OCI-M1 (cell line): ENCODE results near the gene DPM2.

Experiments
- DNase-seq: peaks from one replicate; lab custom pipeline; 2025; lab: John Stamatoyannopoulos, UW

DPM2 gene

GRCh38 chr9:127936347-127936852 lies 1.3 kb downstream of the DPM2 start:
- DNase-seq = no peak

GRCh38 chr9:127935765-127936221 lies 1.9 kb downstream of the DPM2 start:
- peak; percentile 31 for DNase-seq

GRCh38 chr9:127934986-127935385 lies 2.7 kb downstream of the DPM2 start:
- DNase-seq = no peak

- no peak for DNase-seq
These were observed 3.4 kb downstream of the DPM2 start for GRCh38 chr9:127934248-127934647.

DNA sequence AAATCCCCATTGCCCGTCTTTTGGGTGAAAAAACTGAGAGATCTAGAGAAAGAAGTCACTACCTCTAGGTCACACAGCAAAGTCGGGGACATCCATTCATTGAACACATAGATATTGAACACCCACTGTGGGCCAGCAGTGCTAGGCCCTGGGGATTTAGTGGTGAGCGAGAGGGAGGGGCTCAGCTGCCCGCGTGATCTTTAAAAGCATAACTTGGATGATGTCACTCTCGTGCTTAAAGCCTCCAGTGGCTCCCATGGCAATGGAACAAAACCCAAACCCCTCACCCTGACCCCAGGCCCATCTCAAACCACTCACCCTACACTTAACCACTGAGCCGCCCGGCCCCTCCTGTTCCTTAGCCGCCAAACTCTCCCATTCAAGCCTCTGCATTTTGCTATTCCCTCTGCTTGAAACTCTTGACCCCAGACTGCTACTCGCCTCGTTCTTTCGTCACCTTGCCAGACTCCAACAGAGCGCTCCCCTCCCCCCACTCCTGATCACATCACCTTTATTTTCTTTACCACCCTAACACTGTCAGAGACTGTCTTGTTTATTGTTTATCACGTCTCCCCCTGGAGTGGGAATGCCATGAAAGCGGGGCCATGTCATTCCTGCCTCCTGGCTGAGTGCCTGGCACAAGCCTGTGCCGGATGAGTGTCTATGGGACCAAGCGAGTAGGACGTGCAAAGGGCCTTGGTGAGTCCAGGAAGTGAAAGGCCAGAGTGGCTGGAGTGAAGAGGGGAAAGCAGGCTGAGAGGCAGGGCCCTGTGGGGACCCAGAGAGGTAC lies 6.4 kb downstream of the DPM2 start:
- peak; percentile 30 for DNase-seq

DNA sequence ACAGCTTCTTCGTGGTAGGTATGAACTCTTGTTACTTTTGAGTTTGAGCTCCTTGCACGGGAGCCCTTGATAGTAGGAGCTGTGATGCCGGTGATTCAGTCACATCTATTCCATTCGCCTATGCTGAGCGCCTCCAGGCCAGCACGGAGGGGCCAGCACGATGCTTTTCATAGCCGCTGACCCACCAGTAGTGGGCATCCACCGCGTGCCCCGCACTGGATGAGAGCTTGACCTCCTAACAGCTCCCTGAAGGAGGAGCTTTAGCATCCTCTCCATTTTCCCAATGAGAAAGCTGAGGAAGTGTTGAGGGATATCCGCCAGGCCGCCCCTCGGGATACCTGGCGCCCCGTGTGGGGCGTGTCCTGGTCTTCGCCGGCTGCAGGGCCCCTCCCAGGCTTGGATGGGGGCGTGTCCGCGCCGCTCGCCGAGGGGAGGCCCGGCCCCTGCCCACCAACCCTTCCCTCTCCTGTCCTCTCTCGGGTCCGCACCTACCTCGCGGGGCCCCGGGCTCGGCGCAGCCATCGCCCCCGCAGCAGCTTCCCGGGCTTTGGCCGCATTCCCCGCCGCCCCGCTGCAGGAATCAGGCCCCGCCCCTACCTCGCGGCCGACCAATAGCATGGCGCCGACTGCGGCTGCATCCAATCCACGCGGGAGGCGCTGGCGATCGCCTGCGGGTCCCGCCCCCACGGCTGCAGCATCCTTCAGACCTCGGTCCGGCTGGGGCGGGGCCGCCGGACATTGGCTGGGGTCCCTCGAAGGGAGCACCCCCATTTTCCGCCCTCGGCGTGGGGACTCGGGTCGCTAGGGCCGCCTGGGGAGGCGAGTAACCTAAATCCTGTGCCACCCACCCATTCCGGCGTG lies 7.2 kb downstream of the DPM2 start, which contains the start of gene PIP5KL1:
PIP5KL1 (minus strand) TSS at position 547 of the 861 bp plus-strand sequence; CDS start at position 522, 25 bp downstream.
- DNase-seq = peak; percentile 69

- DNase-seq = no peak
These were observed 8.1 kb downstream of the DPM2 start for GRCh38 chr9:127929625-127929979.

DNA sequence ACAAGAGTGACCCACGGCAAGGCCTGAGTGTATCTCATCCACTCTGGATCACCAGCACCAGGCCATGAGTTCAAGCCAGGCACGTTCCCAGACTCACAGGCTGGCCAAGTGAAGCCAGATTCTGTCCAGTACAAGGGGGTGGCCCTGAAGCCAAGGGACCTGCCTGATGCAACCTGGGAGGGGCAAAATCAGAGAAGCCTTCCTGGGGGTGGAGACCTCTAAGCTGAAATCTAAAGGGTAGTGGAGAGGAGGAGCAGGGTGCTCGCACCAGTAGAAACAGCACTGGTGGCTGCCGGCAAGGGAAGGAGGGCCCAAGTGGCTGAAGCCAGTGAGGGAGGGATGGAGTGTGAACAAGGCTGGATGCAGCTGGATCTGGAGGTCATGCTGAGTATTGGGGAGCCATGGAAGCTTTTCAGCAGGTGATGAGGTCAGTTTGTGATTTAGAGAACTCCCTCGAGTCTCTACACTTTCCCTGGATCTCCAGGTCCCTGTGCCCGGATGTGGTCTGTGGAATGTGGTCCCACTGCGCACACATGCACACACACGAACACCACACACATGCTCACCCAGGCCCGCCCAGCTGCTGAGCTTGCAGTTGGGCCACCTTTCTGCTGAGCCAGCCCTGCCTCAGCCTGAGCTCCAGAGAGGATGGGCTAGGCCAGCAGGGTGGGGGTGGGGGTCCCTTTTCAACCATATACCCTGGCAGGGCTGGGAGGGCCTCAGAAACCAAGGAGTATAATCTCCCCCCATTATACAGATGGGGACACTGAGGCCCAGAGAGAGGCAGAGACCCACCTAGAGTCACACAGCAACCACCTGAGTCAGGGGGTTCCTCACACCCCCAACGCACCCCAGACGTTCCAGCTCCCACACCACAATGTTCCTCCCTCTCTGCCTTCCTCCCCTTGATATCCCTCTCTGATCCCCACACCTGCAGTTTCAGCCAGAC lies 8.7 kb downstream of the DPM2 start:
- DNase-seq = peak; percentile 12

GRCh38 chr9:127927988-127928675 lies 9.5 kb downstream of the DPM2 start:
- no peak for DNase-seq

DNA sequence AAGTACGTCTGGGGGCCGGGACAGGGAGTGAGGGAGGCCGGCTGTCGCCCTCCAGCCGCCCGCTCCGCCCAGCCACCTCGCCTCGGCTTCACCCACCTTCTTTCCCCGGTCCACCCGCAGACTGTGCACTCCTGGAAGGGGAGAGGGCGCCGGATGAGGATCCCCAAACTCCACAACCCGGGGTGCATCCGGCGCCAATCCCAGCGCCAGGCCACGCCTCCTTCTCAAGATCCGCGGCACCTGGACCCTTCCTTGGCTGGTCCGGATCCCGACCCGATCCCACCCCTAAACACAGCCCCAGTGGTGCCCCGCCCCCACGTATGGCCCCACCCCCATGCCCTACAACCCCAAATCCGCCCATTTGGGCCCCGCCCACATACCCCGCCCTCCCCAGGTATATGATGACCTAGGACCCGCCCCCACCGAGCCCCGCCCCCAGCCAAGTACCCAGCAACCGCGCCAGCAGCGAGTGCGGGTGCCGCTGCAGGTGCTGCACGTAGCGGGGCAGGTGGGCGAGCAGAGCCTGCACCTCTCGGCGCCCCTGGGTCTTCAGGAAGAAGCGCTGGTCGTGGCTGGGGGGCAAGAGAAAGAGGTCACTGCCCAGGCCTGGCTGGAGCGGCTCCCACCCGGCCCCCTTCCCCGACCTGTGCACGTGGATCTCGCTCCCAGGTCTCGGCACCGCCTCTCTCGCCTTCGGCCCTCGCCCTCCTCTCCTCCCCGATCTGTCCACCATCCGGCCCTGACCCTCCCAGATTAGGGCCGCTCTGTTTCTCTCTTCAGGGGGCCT lies 10.3 kb downstream of the DPM2 start:
- no peak for DNase-seq

DNA sequence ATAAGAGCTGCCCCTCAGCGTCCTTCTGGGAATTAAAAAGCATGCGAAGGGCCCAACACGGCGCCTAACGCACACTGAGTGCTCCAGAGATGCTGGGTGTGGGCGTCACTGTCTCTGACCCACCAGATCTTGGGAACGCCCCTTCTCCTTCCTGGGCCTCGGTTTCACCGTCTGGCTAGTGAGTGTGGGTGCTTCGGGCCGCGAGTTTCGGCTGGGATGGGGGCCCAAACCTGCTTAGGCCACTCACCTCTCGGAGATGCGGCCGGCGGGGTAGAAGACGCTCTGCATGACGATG lies 10.8 kb downstream of the DPM2 start:
- no peak for DNase-seq

GRCh38 chr9:127925959-127926905 lies 11.4 kb downstream of the DPM2 start:
- DNase-seq = no peak

- DNase-seq = no peak
These were observed 12.8 kb downstream of the DPM2 start for GRCh38 chr9:127924736-127925444.

- no peak for DNase-seq
These were observed 13.9 kb downstream of the DPM2 start for GRCh38 chr9:127923771-127924170.

- no peak for DNase-seq
These were observed 14.6 kb downstream of the DPM2 start for GRCh38 chr9:127923046-127923445.

DNA sequence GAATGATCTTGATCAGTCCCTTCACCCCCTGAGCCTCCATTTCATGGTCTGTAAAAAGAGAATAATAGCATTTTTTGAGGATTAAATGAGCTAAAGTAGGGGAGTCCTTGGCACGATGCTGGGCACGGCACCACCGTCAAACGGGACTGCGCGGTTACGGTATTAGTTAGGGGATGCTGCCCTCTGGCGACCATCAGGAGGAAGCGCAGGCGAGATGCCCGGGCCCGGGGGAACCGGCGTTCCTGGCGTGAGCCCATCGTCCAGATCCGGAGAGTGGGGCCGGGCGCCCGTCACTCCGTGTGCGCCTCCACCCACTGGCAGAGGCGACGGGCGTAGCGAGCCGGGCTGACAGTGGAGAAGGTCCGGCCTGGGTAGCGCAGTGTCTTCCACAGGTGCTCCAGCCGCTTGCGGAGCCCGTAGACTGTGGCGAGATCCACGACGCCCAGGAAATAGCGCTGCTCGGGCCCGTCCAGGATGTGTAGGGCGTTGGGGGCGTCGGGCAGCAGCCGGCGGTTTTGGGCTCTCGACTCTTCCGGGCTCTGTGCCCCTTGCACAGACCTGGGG lies 16.0 kb downstream of the DPM2 start:
- DNase-seq = peak; percentile 64

DNA sequence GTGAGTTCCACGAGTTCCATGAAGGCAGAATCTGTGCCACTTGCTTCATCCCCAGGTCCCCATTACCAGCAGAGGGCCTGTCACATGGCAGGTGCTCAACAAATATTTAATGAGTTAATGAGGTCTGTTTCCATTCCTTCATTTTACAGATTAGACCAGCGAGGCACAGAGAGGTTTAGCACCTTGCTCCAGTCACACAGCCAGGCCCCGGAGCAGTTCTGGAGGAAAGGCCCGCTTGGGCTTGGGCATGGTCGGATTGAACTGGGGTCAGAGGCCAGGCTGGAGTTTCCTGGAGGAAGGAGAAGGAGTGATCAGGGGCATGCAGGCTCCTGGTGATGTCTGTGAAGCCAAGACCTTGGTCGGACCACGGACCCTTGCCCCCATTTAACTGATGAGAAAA lies 16.9 kb downstream of the DPM2 start:
- DNase-seq = no peak

- peak; percentile 39 for DNase-seq
These were observed 18.3 kb downstream of the DPM2 start for GRCh38 chr9:127919253-127919815.
